ENCODE results near the gene PPIL1.

DNA sequence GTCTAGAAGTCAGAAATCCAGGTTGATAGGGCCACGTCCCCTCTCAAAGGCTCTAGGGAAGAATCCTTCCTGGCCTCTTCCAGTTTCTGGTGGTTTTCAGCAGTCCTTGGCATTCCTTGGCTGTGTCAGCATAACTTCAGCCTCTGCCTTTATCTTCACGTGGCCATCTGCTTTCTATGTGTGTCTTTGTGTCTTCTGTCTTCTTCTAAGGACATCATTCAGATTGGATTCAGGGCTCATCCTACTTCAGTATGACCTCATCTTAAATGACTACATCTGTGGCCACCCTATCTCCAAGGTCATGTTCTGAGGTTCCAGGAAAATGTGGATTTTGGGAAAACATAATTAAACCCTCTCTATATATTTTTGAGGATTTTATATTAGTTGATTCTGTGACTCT, 34.1 kb upstream of the PPIL1 start:
- TF ChIP-seq, protein P1, sequence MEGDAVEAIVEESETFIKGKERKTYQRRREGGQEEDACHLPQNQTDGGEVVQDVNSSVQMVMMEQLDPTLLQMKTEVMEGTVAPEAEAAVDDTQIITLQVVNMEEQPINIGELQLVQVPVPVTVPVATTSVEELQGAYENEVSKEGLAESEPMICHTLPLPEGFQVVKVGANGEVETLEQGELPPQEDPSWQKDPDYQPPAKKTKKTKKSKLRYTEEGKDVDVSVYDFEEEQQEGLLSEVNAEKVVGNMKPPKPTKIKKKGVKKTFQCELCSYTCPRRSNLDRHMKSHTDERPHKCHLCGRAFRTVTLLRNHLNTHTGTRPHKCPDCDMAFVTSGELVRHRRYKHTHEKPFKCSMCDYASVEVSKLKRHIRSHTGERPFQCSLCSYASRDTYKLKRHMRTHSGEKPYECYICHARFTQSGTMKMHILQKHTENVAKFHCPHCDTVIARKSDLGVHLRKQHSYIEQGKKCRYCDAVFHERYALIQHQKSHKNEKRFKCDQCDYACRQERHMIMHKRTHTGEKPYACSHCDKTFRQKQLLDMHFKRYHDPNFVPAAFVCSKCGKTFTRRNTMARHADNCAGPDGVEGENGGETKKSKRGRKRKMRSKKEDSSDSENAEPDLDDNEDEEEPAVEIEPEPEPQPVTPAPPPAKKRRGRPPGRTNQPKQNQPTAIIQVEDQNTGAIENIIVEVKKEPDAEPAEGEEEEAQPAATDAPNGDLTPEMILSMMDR (IDR thresholded peaks at IDR 0.05; ENCODE audit: insufficient read depth, low read length, poor library complexity, severe bottlenecking) = no peak
- no peak for TF ChIP-seq EZH2phosphoT487 (conservative IDR thresholded peaks at IDR 0.05; ENCODE audit: low read length)
